AG09309 (cell line): ENCODE measurements around the gene IL18RAP.

ENCODE experiments used
- DNase-seq: peaks from one replicate; pipeline ENCODE4 v3.0.0-alpha.2; 2010; ENCODE audit warnings: low read depth
- H3K4me3 ChIP-seq: 2 replicates; pipeline ENCODE4 v1.5.1; 2011; ENCODE audit warnings: mild to moderate bottlenecking, low read depth, low read length, moderate library complexity; ENCODE audit not compliant: control insufficient read depth
- TF ChIP-seq, protein P1 (sequence below): IDR thresholded peaks from 2 replicates; pipeline ENCODE4 v1.5.1; 2011; ENCODE audit warnings: mild to moderate bottlenecking, low read depth, low read length, inconsistent platforms; ENCODE audit not compliant: insufficient read depth, control insufficient read depth; ENCODE audit errors: missing control alignments

Gene IL18RAP

DNA sequence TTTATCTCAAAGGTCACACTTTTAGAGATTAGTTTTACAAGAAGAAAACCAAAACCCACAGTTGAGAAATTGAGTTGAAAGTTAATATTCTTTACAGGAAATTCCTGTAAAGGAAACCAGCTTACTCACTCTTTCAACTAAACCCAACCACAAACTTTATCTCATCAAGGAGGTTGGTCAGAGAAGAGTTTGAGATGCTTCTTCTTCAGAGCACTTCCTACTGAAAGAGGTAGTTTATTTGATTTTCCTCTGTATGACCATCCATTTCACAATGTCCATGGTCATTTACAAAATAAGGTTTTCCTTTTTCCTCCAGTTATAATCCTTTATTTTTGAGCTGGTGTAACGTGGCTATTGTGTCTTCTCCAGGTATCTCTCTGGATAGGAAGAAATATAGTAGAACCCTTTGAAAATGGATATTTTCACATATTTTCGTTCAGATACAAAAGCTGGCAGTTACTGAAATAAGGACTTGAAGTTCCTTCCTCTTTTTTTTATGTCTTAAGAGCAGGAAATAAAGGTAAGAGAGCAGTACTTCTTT, 4.5 kb upstream of the IL18RAP start:
- H3K4me3 ChIP-seq, result no peak overlapping the region
- no peak for DNase-seq
- TF ChIP-seq, protein P1, sequence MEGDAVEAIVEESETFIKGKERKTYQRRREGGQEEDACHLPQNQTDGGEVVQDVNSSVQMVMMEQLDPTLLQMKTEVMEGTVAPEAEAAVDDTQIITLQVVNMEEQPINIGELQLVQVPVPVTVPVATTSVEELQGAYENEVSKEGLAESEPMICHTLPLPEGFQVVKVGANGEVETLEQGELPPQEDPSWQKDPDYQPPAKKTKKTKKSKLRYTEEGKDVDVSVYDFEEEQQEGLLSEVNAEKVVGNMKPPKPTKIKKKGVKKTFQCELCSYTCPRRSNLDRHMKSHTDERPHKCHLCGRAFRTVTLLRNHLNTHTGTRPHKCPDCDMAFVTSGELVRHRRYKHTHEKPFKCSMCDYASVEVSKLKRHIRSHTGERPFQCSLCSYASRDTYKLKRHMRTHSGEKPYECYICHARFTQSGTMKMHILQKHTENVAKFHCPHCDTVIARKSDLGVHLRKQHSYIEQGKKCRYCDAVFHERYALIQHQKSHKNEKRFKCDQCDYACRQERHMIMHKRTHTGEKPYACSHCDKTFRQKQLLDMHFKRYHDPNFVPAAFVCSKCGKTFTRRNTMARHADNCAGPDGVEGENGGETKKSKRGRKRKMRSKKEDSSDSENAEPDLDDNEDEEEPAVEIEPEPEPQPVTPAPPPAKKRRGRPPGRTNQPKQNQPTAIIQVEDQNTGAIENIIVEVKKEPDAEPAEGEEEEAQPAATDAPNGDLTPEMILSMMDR, result no peak

DNA sequence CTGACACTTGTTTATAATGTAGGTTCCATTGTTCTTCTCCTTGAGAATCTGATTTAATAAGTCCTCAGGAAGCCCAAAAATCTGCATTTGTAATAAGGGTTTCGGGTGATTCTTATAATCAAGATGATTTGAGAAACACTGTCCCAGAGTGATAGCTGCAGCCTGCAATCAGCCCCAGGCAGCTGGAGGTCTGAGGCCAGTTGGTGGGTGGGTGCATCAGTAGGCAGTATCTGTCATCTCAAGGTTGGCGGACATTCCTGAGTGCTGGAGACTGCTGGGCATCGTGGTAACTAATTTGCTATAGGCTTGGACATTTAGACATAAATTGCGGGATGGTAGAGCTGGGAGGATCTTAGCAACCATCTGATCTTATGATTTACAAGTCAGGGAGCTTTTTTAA, 2.7 kb upstream of the IL18RAP start:
- TF ChIP-seq, protein P1, result no peak

DNA sequence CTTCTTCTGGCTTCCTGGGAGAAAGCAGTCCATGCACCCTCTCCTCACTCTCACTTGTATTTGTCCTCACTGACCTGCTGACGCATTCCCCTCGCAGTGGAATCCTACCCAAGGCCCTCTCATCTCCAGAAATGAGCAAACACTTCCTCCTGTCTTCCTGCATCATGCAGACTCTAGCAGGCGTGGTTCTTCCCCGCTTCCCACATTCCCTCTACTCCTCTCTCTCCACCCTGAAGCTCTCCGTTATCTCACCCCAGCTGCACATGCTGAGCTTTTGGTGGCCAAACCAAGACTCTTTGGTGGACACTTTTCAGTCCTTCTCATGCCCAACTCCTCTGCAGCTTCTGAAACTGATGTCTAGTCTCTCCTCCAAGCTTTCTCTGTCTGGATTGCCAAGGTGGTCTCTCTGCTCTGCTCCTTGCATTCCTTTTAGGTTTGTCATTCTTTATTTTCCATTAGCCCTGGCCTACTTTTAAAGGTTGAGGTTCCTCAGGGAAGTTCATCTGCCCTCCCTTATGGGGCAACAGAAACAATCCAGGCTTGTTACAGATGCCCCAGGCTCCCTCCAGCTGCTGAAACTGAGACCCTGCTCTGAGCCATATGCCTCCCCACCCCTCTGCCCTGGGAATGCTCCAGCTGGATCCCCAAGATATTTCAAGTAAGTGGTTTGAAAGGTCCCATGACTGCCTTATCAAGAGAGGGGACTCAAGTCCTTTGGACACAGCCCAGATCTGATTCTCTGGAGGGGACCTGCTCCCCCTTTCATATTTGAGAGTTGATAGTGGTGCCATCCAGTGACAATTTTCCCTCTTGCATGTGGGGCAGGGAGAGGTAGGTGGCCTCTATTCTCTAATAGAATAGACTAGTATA, 835 bp upstream of the IL18RAP start:
- DNase-seq, result no peak
- H3K4me3 ChIP-seq, result no peak overlapping the region
- TF ChIP-seq, protein P1, result no peak

More for the DNA sequence above, 2.7 kb upstream of the IL18RAP start:
- H3K4me3 ChIP-seq, result no peak overlapping the region
- no peak for DNase-seq

DNA sequence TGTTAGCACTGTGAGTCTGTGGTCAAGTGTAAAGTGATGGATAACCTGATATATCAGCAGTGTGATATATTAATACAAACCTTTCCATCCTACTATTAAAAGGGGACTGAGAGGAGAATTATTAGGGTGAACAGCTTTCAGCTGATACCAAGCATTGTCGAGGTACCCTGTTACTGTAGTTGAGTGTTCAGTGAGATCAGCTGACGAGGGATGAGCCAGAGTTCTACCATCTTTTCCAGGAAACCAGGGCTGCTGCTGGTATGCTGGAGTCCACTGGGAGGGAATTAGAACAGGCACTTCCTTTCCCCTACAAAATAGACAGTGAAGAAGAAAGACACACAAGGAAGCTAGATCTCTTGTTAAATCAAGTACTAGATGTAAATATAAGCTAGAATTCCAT, 408 bp downstream of the IL18RAP start:
- DNase-seq, result no peak
- TF ChIP-seq, protein P1, result no peak
- no peak overlapping the region for H3K4me3 ChIP-seq

DNA sequence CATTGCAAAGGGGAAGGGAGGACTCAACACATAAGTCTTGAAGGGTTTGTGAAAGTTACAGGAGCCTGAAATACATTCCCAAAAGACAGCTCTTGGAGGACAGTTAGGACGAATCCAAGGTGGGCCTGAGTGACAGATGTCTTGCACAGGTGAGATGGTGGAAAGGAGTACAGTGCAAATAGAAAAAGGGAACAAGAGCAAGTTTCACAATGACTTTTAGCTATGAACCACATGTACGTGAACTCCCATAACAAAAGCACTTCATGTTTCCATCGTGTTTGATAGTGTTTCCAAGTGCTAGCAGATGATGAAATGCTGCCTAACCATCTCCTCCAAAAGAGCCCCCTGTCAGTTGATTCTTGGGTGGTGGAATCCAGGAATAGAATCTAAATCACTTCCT, 1.8 kb downstream of the IL18RAP start:
- DNase-seq, result no peak
- TF ChIP-seq, protein P1, result no peak
- H3K4me3 ChIP-seq, result no peak overlapping the region

DNA sequence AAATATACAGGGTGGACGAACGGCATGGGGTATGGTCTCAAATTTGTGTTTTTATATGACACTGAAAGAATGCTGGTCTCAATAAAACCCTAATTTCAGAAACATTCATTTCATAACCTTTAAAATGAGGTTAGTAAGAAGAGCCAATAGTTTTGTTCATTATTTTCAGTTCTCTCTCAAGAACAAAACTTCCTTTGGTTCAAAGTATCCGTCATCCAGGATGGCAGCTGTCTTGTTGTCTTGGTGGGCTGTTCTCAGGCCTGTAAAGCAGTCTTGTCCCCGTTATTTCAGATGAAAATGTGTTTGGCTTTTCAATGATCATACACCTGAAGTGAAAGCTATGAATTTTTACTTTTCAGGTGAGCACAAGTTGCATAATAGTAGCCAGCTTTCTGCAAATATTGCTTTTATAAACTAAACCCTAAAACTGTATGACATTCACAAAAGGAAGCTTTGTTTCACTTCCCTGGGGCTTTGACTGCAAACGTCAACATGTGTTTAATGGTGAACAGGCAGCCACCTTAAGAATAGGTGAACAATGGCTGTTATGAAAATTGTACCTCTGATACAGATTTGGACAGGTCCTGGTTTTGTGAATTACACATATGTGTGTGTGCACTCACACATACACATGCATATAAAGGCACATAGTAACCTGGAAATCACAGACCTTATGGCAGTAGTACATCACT, 2.6 kb downstream of the IL18RAP start:
- no peak for DNase-seq
- TF ChIP-seq, protein P1, result no peak
- H3K4me3 ChIP-seq, result no peak overlapping the region
